Osteoblast (primary cell): ENCODE results near the gene TMEM271. TPM values are rescaled to one million over a fixed set of nuclear protein-coding genes. Genes with fewer than 3 reads are reported as not detected.
A peak's percentile ranks its signal among the peaks of the same experiment; 100 is the strongest.

Experiments used
- DNase-seq: peaks from one replicate; pipeline ENCODE4 v3.0.0; 2011; ENCODE audit warnings: low spot score, mixed read lengths; ENCODE audit not compliant: insufficient read length; ENCODE audit errors: missing footprints
- H2AFZ ChIP-seq: 2 replicates; pipeline ENCODE4 v1.6.0; 2011; ENCODE audit warnings: mild to moderate bottlenecking, low read length
- H3K27ac ChIP-seq: 2 replicates; pipeline ENCODE4 v1.5.1; 2011; ENCODE audit warnings: mild to moderate bottlenecking, low read depth, low read length, moderate library complexity
- H3K27me3 ChIP-seq: 2 replicates; pipeline ENCODE4 v1.6.0; 2012; ENCODE audit warnings: mild to moderate bottlenecking, control low read depth, inconsistent platforms, low read length, moderate library complexity; ENCODE audit not compliant: insufficient read depth
- H3K36me3 ChIP-seq: 2 replicates; pipeline ENCODE4 v1.5.1; 2011; ENCODE audit warnings: mild to moderate bottlenecking, low read length, control low read depth, moderate library complexity; ENCODE audit not compliant: insufficient read depth
- H3K4me1 ChIP-seq: 2 replicates; pipeline ENCODE4 v1.5.1; 2011; ENCODE audit warnings: mild to moderate bottlenecking, low read length, control low read depth, moderate library complexity; ENCODE audit not compliant: insufficient read depth
- H3K4me2 ChIP-seq: 2 replicates; pipeline ENCODE4 v1.6.0; 2011; ENCODE audit warnings: mild to moderate bottlenecking, low read length; ENCODE audit not compliant: insufficient read depth
- H3K4me3 ChIP-seq: fragments of 200-600 bp; sonication (generic); 3 replicates; pipeline ENCODE4 v1.5.1; 2012; ENCODE audit warnings: mild to moderate bottlenecking, low read length, inconsistent platforms; ENCODE audit not compliant: insufficient read depth
- H3K79me2 ChIP-seq: 2 replicates; pipeline ENCODE4 v1.6.0; 2012; ENCODE audit warnings: mild to moderate bottlenecking, low read length, control low read depth, inconsistent platforms; ENCODE audit not compliant: insufficient read depth
- H3K9me3 ChIP-seq: 2 replicates; pipeline ENCODE4 v1.5.1; 2011; ENCODE audit warnings: low read depth, low read length, control low read depth
- H4K20me1 ChIP-seq: 2 replicates; pipeline ENCODE4 v1.6.0; 2012; ENCODE audit warnings: mild to moderate bottlenecking, low read length, control low read depth; ENCODE audit not compliant: insufficient read depth
- CTCF ChIP-seq: IDR thresholded peaks from 2 replicates; pipeline ENCODE4 v1.5.1; 2011; ENCODE audit warnings: mild to moderate bottlenecking, low read depth, low read length, moderate library complexity; ENCODE audit errors: extremely low read depth
- total RNA-seq: library from RNA; depleted of rRNA; stranded (reverse); fragments of >200 nt; gene quantifications from 2 replicates; pipeline ENCODE4 v1.2.3, GENCODE V29; 2012

TMEM271 gene
- total RNA-seq, 1 donor, result not detected

GRCh38 chr4:537436-538264 lies 38.4 kb downstream of the TMEM271 start:
- Histone ChIP-seq H2AFZ (no peak overlapping the region), H3K4me2 (no peak overlapping the region), H3K36me3 (peaks cover 23% of the 10 kb centered on the region), H3K27ac (no peak overlapping the region), H3K4me1 (no peaks in the 10 kb centered on the region), H3K27me3 (no peaks in the 10 kb centered on the region), H3K79me2 (no peaks in the 10 kb centered on the region), H4K20me1 (no peaks in the 10 kb centered on the region), H3K4me3 (no peak overlapping the region), H3K9me3 (no peaks in the 10 kb centered on the region)
- DNase-seq, result peak; percentile 69
- TF ChIP-seq CTCF, result no peak

- Histone ChIP-seq H3K36me3 (peaks cover 31% of the 10 kb centered on the region), H3K27me3 (no peaks in the 10 kb centered on the region), H3K27ac (no peak overlapping the region), H3K4me1 (no peaks in the 10 kb centered on the region), H3K9me3 (no peaks in the 10 kb centered on the region), H3K4me3 (no peak overlapping the region), H3K4me2 (no peak overlapping the region), H4K20me1 (no peaks in the 10 kb centered on the region), H3K79me2 (no peaks in the 10 kb centered on the region), H2AFZ (no peak overlapping the region)
- peak; percentile 76 for DNase-seq
- no peak for TF ChIP-seq CTCF
These were observed 39.6 kb downstream of the TMEM271 start for GRCh38 chr4:536351-536972.

GRCh38 chr4:535924-536281 lies 40.2 kb downstream of the TMEM271 start:
- no peak for DNase-seq
- H2AFZ ChIP-seq, result no peak overlapping the region
- H3K36me3 ChIP-seq, result peaks cover 37% of the 10 kb centered on the region
- no peak overlapping the region for H3K4me2 ChIP-seq
- H3K9me3 ChIP-seq, result no peaks in the 10 kb centered on the region
- H4K20me1 ChIP-seq, result no peaks in the 10 kb centered on the region
- no peak overlapping the region for H3K27ac ChIP-seq
- H3K27me3 ChIP-seq, result no peaks in the 10 kb centered on the region
- TF ChIP-seq CTCF, result no peak
- no peaks in the 10 kb centered on the region for H3K4me1 ChIP-seq
- H3K79me2 ChIP-seq, result no peaks in the 10 kb centered on the region
- H3K4me3 ChIP-seq, result no peak overlapping the region

GRCh38 chr4:535181-535923 lies 40.7 kb downstream of the TMEM271 start:
- DNase-seq, result no peak
- no peak overlapping the region for H3K4me3 ChIP-seq
- H3K9me3 ChIP-seq, result no peaks in the 10 kb centered on the region
- H3K4me2 ChIP-seq, result no peak overlapping the region
- H4K20me1 ChIP-seq, result no peaks in the 10 kb centered on the region
- H3K79me2 ChIP-seq, result no peaks in the 10 kb centered on the region
- TF ChIP-seq CTCF, result no peak
- no peak overlapping the region for H3K27ac ChIP-seq
- no peaks in the 10 kb centered on the region for H3K4me1 ChIP-seq
- H2AFZ ChIP-seq, result no peak overlapping the region
- peaks cover 37% of the 10 kb centered on the region for H3K36me3 ChIP-seq
- H3K27me3 ChIP-seq, result no peaks in the 10 kb centered on the region
